Measurements from ENCODE around the gene ATP5MK. TPM values are rescaled to one million over a fixed set of nuclear protein-coding genes. Genes with fewer than 3 reads are reported as not detected.
"Not testable (repeated sequence)": the region's sequence is repeated elsewhere in the genome, so short reads cannot be mapped to it uniquely, and the experiment has no call there.

The ATP5MK gene
- total RNA-seq, 1 experiment from 2014 or later = 409 TPM

GRCh38 chr10:103397191-103397825 lies 1.0 kb upstream of the ATP5MK start:
- DNase-seq (ENCODE audit: extremely low read depth, low read depth) = no peak

- DNase-seq (ENCODE audit: extremely low read depth, low read depth) = no peak
These were observed 463 bp upstream of the ATP5MK start for GRCh38 chr10:103396789-103397087.

GRCh38 chr10:103395754-103396066 lies 565 bp downstream of the ATP5MK start:
- DNase-seq (ENCODE audit: extremely low read depth, low read depth) = no peak

GRCh38 chr10:103394180-103394579 lies 2.1 kb downstream of the ATP5MK start:
- no peak for DNase-seq (ENCODE audit: extremely low read depth, low read depth)

GRCh38 chr10:103382769-103383168 lies 13.5 kb downstream of the ATP5MK start:
- DNase-seq (ENCODE audit: extremely low read depth, low read depth) = no peak

- DNase-seq (ENCODE audit: extremely low read depth, low read depth) = no peak
These were observed 22.0 kb downstream of the ATP5MK start for GRCh38 chr10:103374263-103374662.

GRCh38 chr10:103373544-103373943 lies 22.7 kb downstream of the ATP5MK start:
- no peak for DNase-seq (ENCODE audit: extremely low read depth, low read depth)

GRCh38 chr10:103367782-103368518 lies 28.3 kb downstream of the ATP5MK start, which contains the start of gene TAF5:
TSS of gene TAF5 (plus strand) at chr10:103367976. CDS start at chr10:103367990, 14 bp downstream.
- DNase-seq (ENCODE audit: extremely low read depth, low read depth) = peak; percentile 97

GRCh38 chr10:103367379-103367781 lies 28.9 kb downstream of the ATP5MK start:
- no peak for DNase-seq (ENCODE audit: extremely low read depth, low read depth)

- not testable (repeated sequence) for DNase-seq (ENCODE audit: extremely low read depth, low read depth)
These were observed 35.5 kb downstream of the ATP5MK start for GRCh38 chr10:103360791-103361190.

- DNase-seq (ENCODE audit: extremely low read depth, low read depth) = not testable (repeated sequence)
These were observed 36.8 kb downstream of the ATP5MK start for GRCh38 chr10:103359493-103359892.

GRCh38 chr10:103355906-103356599 lies 40.2 kb downstream of the ATP5MK start:
- no peak for DNase-seq (ENCODE audit: extremely low read depth, low read depth)

GRCh38 chr10:103354567-103354966 lies 41.7 kb downstream of the ATP5MK start:
- not testable (repeated sequence) for DNase-seq (ENCODE audit: extremely low read depth, low read depth)

- no peak for DNase-seq (ENCODE audit: extremely low read depth, low read depth)
These were observed 43.0 kb downstream of the ATP5MK start for GRCh38 chr10:103353281-103353680.

- DNase-seq (ENCODE audit: extremely low read depth, low read depth) = peak; percentile 73
These were observed 45.6 kb downstream of the ATP5MK start, which contains the start of gene PCGF6 for GRCh38 chr10:103350517-103351260. TSS of gene PCGF6 (minus strand) at chr10:103351140. CDS start at chr10:103351066, 74 bp downstream.

GRCh38 chr10:103350175-103350516 lies 46.1 kb downstream of the ATP5MK start:
- DNase-seq (ENCODE audit: extremely low read depth, low read depth) = no peak

Other genes starting within 250 kb of the ATP5MK start
- gene NT5C2, start 203.2 kb downstream of the ATP5MK start, total RNA-seq (2014; rRNA removed; shearing (Covaris generic)) = 170 and 220 TPM in 2 replicates
- 0.17 and 0.29 TPM in 2 replicates for gene RPEL1, start 150.6 kb downstream of the ATP5MK start, total RNA-seq (2014; rRNA removed; shearing (Covaris generic))
- not detected in 2 replicates for gene INA, start 119.3 kb downstream of the ATP5MK start, total RNA-seq (2014; rRNA removed; shearing (Covaris generic))
- 12.9 and 15.3 TPM in 2 replicates for gene PCGF6, start 45.3 kb downstream of the ATP5MK start, total RNA-seq (2014; rRNA removed; shearing (Covaris generic))
- 9.1 and 9.8 TPM in 2 replicates for gene TAF5, start 28.5 kb downstream of the ATP5MK start, total RNA-seq (2014; rRNA removed; shearing (Covaris generic))
- 45.6 and 51.4 TPM in 2 replicates for gene PDCD11, start 151 bp upstream of the ATP5MK start, total RNA-seq (2014; rRNA removed; shearing (Covaris generic))
- gene CALHM2, start 55.9 kb upstream of the ATP5MK start, total RNA-seq (2014; rRNA removed; shearing (Covaris generic)) = 16.6 and 18.1 TPM in 2 replicates
- not detected in 2 replicates for gene CALHM1, start 62.4 kb upstream of the ATP5MK start, total RNA-seq (2014; rRNA removed; shearing (Covaris generic))
- gene CALHM3, start 82.8 kb upstream of the ATP5MK start, total RNA-seq (2014; rRNA removed; shearing (Covaris generic)) = not detected in 2 replicates
- 0.14 TPM in 1 of 2 replicates, not detected in the other for gene NEURL1, start 97.2 kb upstream of the ATP5MK start, total RNA-seq (2014; rRNA removed; shearing (Covaris generic))